Thyroid gland (tissue), 4 donors: Measurements from ENCODE around the gene SEL1L. TPM values are rescaled to one million over a fixed set of nuclear protein-coding genes. Genes with fewer than 3 reads are reported as not detected.

Experiments used
- DNase-seq, 2 donors: peaks; one replicate each; pipeline ENCODE4 v3.0.0-alpha.2; 2019
- H3K27ac ChIP-seq, 3 donors: fragments of 200-600 bp; sonication (generic); 1 replicate in 2 of 3; 2 replicates in 1 of 3; pipeline ENCODE4 v1.5.1; 2016 to 2019; ENCODE audit warnings: mild to moderate bottlenecking in 1 of 3, moderate library complexity in 1 of 3
- H3K27me3 ChIP-seq: fragments of 200-600 bp; sonication (generic); one replicate; pipeline ENCODE4 v1.5.1; 2019
- H3K36me3 ChIP-seq, 2 donors: fragments of 200-600 bp; sonication (generic); one replicate each; pipeline ENCODE4 v1.5.1; 2016 to 2019
- H3K4me1 ChIP-seq, 2 donors: fragments of 200-600 bp; sonication (generic); one replicate each; pipeline ENCODE4 v1.5.1; 2017 to 2019
- H3K4me3 ChIP-seq, 3 donors: fragments of 200-600 bp; sonication (generic); replicated peaks in 1 of 3; 1 replicate in 2 of 3; 2 replicates in 1 of 3; pipeline ENCODE4 v1.5.1; 2016; ENCODE audit warnings: mild to moderate bottlenecking in 1 of 3
- H3K9me3 ChIP-seq: fragments of 200-600 bp; sonication (generic); one replicate; pipeline ENCODE4 v1.5.1; 2017
- CTCF ChIP-seq, 6 experiments: fragments of 200-600 bp in 3 of 6; fragments of 450-650 bp in 3 of 6; sonication (generic) in 3 of 6; IDR thresholded peaks; one replicate each; pipeline ENCODE4 v1.5.1; 2016 to 2019; ENCODE audit warnings: antibody characterized with exemption in 6 of 6, mild to moderate bottlenecking in 2 of 6, inconsistent platforms in 1 of 6, moderate library complexity in 1 of 6
- POLR2A ChIP-seq, 2 donors: fragments of 450-650 bp; IDR thresholded peaks; one replicate each; pipeline ENCODE4 v1.6.1; 2017; ENCODE audit warnings: antibody characterized with exemption in 2 of 2, mild to moderate bottlenecking in 2 of 2, moderate library complexity in 1 of 2
- WGBS, 2 donors: methylation state at CpG; one replicate each; pipeline ENCODE4 v1.1.5; 2017; 5-methylcytosine and 5-hydroxymethylcytosine counted together
- intact Hi-C: fragments of 100-400 bp; cut with DNase I; formaldehyde crosslinking; loops from one replicate; pipeline ENCODE4 v1.15.1; 2023
- total RNA-seq, 4 donors: library from RNA; depleted of rRNA; stranded (reverse); fragments of >200 nt; gene quantifications; one replicate each; pipeline ENCODE4 v1.2.3, GENCODE V29; 2016

SEL1L gene
- total RNA-seq, 4 donors from 2014 or later: 65.4 to 96.2 (median 89.6) TPM

- H3K4me3 ChIP-seq: no peak overlapping the region
- peaks cover 15 to 47% of the 10 kb centered on the region in 2 donors for H3K36me3 ChIP-seq
- no peaks in the 10 kb centered on the region for H3K4me1 ChIP-seq
- H3K9me3 ChIP-seq: no peaks in the 10 kb centered on the region
- no peak overlapping the region for H3K27ac ChIP-seq
- intact Hi-C loops: no loop called here
- no peak for TF ChIP-seq CTCF (IDR thresholded peaks at IDR 0.05)
- TF ChIP-seq POLR2A (IDR thresholded peaks at IDR 0.05): no peak
- H3K27me3 ChIP-seq: no peaks in the 10 kb centered on the region
- 95% methylated on average over 5 of the region's 5 CpGs for WGBS, 2 donors
- no peak for DNase-seq
These were observed 56.8 kb downstream of the SEL1L start for GRCh38 chr14:81476816-81477215.

GRCh38 chr14:81474685-81475324 is 58.8 kb downstream of the SEL1L start:
- WGBS, 2 donors: 90 to 94% methylated on average over 5 of the region's 5 CpGs
- H3K4me3 ChIP-seq: no peak overlapping the region
- H3K9me3 ChIP-seq: no peaks in the 10 kb centered on the region
- peaks cover 15 to 40% of the 10 kb centered on the region in 2 donors for H3K36me3 ChIP-seq
- TF ChIP-seq CTCF (IDR thresholded peaks at IDR 0.05) (no peak), POLR2A (IDR thresholded peaks at IDR 0.05) (no peak)
- no peak overlapping the region for H3K27ac ChIP-seq
- H3K4me1 ChIP-seq: no peaks in the 10 kb centered on the region
- H3K27me3 ChIP-seq: no peaks in the 10 kb centered on the region
- intact Hi-C loops: no loop called here
- no peak for DNase-seq

- TF ChIP-seq CTCF (IDR thresholded peaks at IDR 0.05) (no peak), POLR2A (IDR thresholded peaks at IDR 0.05) (no peak)
- H3K27ac ChIP-seq: no peak overlapping the region
- intact Hi-C loops: no loop called here
These were observed 59.5 kb downstream of the SEL1L start for GRCh38 chr14:81474148-81474492.

GRCh38 chr14:81473456-81474147 is 60.1 kb downstream of the SEL1L start:
- no peak for TF ChIP-seq POLR2A (IDR thresholded peaks at IDR 0.05)
- no peak for TF ChIP-seq CTCF (IDR thresholded peaks at IDR 0.05)
- no peaks in the 10 kb centered on the region for H3K4me1 ChIP-seq
- no peak overlapping the region for H3K27ac ChIP-seq
- DNase-seq: no peak
- intact Hi-C loops: no loop called here
- no peaks in the 10 kb centered on the region for H3K27me3 ChIP-seq
- no peak overlapping the region for H3K4me3 ChIP-seq
- peaks cover 6 to 28% of the 10 kb centered on the region in 2 donors for H3K36me3 ChIP-seq
- no peaks in the 10 kb centered on the region for H3K9me3 ChIP-seq
- 85 to 90% methylated on average over 3 of the region's 3 CpGs for WGBS, 2 donors

More at GRCh38 chr14:81474148-81474492, 59.5 kb downstream of the SEL1L start:
- no peak for DNase-seq
- no peaks in the 10 kb centered on the region for H3K4me1 ChIP-seq
- WGBS, 2 donors: 70 to 82% methylated on average over 2 of the region's 2 CpGs
- H3K9me3 ChIP-seq: no peaks in the 10 kb centered on the region
- peaks cover 11 to 33% of the 10 kb centered on the region in 2 donors for H3K36me3 ChIP-seq
- no peak overlapping the region for H3K4me3 ChIP-seq
- H3K27me3 ChIP-seq: no peaks in the 10 kb centered on the region

- intact Hi-C loops: no loop called here
- no peaks in the 10 kb centered on the region for H3K27me3 ChIP-seq
These were observed 61.4 kb downstream of the SEL1L start for GRCh38 chr14:81472096-81472800.

More at GRCh38 chr14:81472096-81472800, 61.4 kb downstream of the SEL1L start:
- WGBS, 2 donors: 93 to 94% methylated on average over 3 of the region's 3 CpGs
- no peak overlapping the region for H3K4me3 ChIP-seq
- peaks cover 4 to 18% of the 10 kb centered on the region in 2 donors for H3K36me3 ChIP-seq
- no peaks in the 10 kb centered on the region for H3K9me3 ChIP-seq
- no peak overlapping the region for H3K27ac ChIP-seq
- TF ChIP-seq POLR2A (IDR thresholded peaks at IDR 0.05): no peak
- H3K4me1 ChIP-seq: no peaks in the 10 kb centered on the region
- no peak for DNase-seq
